Stimulated activated CD8-positive, alpha-beta memory T cell treated with anti-CD3 and anti-CD28 coated beads, Interleukin-2, amount 100 ng/mL, for 1 hour (primary cell): ENCODE data around the gene PIWIL4.

Experiments
- DNase-seq, 2 donors: peaks; one replicate each; pipeline ENCODE4 v3.0.0-alpha.2; 2020; ENCODE audit warnings: low read depth in 2 of 2

Gene PIWIL4

GRCh38 chr11:94567181-94567670 lies at the start of gene PIWIL4:
TSS of gene PIWIL4 (plus strand) at chr11:94567368. CDS start at chr11:94567519, 151 bp downstream.
- no peak for DNase-seq

- no peak for DNase-seq
These were observed 48.9 kb upstream of the PIWIL4 start for GRCh38 chr11:94518300-94518699.

- DNase-seq: no peak
These were observed 47.6 kb upstream of the PIWIL4 start for GRCh38 chr11:94519478-94520084.

GRCh38 chr11:94521684-94522083 lies 45.5 kb upstream of the PIWIL4 start:
- no peak for DNase-seq

GRCh38 chr11:94524341-94524740 lies 42.8 kb upstream of the PIWIL4 start:
- no peak for DNase-seq

GRCh38 chr11:94525546-94526324 lies 41.4 kb upstream of the PIWIL4 start:
- no peak for DNase-seq

GRCh38 chr11:94526645-94527438 lies 40.3 kb upstream of the PIWIL4 start:
- DNase-seq: no peak

- DNase-seq: no peak
These were observed 38.6 kb upstream of the PIWIL4 start for GRCh38 chr11:94528551-94528950.

- DNase-seq: no peak
These were observed 35.0 kb upstream of the PIWIL4 start for GRCh38 chr11:94532211-94532610.

GRCh38 chr11:94533206-94533605 lies 34.0 kb upstream of the PIWIL4 start:
- no peak for DNase-seq

GRCh38 chr11:94533696-94534630 lies 33.2 kb upstream of the PIWIL4 start:
- DNase-seq: no peak

- DNase-seq: no peak
These were observed 30.8 kb upstream of the PIWIL4 start for GRCh38 chr11:94536386-94536785.

GRCh38 chr11:94537031-94537600 lies 30.1 kb upstream of the PIWIL4 start:
- DNase-seq: no peak

GRCh38 chr11:94539420-94539819 lies 27.7 kb upstream of the PIWIL4 start:
- DNase-seq: no peak

GRCh38 chr11:94543695-94544645 lies 23.2 kb upstream of the PIWIL4 start, which contains the start of gene FUT4:
TSS of gene FUT4 (plus strand) at chr11:94543921. CDS start at chr11:94544134, 213 bp downstream.
- DNase-seq: peak; percentile 26 to 43

GRCh38 chr11:94544646-94545263 lies 22.4 kb upstream of the PIWIL4 start:
- no peak for DNase-seq

GRCh38 chr11:94545264-94546161 lies 21.7 kb upstream of the PIWIL4 start:
- DNase-seq: no peak

- no peak for DNase-seq
These were observed 21.1 kb upstream of the PIWIL4 start for GRCh38 chr11:94546162-94546470.
